ENCODE data around the gene UTS2B. TPM values are rescaled to one million over a fixed set of nuclear protein-coding genes. Genes with fewer than 3 reads are reported as not detected.
"Not testable (repeated sequence)": the region's sequence is repeated elsewhere in the genome, so short reads cannot be mapped to it uniquely, and the experiment has no call there.

Gene UTS2B
- total RNA-seq, 1 donor from 2014 or later, result 0.68 TPM

GRCh38 chr3:191275244-191275643 lies 55.1 kb downstream of the UTS2B start:
- DNase-seq, result not testable (repeated sequence)

DNA sequence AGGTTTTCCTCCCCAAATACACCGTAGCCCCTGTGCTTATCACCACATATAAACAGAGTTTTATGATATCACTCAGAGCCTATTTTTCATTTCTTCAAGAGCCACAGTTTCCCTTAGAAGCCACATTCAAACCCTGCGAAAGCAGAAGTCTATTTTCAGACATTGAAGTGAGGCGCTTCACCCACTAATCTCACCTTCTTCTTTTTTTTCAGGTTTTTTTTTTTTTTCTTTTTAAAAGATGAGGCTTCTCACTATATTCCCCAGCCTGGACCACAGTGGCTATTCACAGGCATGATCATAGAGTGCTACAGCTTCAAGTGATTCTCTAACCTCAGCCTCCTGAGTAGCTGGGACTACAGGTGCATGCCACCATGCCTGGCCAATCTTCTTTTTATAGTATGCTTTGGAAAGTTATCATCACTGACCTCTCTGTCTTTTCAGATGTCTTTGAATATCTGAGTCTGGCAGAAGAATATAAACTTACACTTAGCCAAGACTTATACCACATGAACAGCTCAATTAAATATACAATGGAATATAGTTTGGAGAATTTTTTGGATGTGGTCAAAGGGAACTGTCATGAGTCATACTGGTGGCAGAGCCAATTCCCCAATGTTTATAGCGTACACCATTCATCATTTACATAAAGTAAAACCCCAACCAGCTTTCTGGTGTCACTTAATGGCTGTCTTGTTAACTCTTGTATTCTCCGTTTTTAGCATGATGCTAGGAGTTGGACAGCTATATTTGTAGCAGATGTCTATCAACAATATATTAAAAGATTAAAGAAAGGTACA lies 60.8 kb downstream of the UTS2B start:
- no peak for DNase-seq

DNA sequence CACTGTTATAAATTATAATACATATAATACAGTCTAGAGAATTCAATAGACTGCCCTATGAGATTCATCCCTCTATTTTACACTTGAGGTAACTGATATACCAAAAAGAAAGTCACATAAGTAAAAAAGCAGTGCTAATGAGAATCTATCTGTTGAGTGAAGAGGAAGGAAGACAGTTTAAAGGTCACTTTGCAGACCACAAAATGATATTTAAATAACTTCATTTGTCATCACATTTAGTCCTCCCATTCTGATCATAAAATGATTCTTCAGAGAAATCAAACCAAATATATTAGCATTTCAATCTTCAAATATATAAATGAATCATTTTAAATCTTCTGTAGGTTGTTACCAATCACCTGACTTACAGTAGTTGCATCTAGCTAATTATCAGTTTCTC lies 61.6 kb downstream of the UTS2B start:
- no peak for DNase-seq

DNA sequence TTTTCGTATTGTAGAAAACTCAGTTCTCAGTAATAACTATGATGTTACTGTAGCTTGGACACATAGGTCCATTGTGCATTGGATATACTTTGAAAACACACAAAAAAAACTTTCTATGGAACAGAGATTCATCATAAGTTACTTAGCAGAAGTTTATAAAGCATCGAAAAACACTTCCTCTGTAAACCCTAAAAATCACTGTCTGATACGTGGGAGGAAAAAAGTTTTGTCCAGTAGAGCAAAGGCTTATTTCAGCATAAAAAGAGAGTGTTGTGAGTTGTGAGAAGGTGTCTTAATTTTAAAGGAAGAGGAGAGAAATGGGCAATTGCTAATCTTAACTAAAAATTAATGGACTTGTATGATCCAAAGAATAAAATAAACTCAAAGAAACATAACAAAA lies 66.5 kb downstream of the UTS2B start:
- DNase-seq, result no peak

DNA sequence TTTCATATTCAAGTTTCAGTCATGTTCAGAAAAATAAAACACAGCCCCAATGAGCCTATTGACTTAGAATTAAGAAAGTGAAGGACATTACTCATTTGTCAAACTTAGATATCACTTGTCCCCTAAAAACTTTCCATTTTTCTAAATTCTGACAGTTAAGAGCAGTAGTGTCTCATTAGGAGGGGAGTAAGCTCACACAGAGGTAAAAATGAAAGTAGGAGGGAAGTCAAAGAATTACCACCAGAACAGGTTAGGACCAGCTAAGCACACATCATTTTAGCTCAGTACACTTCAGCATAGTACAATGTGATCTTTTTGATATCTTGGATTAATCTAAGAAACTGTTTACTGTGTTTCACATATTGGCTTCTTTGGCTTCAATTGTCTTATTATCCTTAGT lies 67.0 kb downstream of the UTS2B start:
- no peak for DNase-seq

GRCh38 chr3:191262650-191263049 lies 67.7 kb downstream of the UTS2B start:
- no peak for DNase-seq

- no peak for DNase-seq
These were observed 69.1 kb downstream of the UTS2B start for GRCh38 chr3:191261304-191261638.

- no peak for DNase-seq
These were observed 69.7 kb downstream of the UTS2B start for GRCh38 chr3:191260431-191261303.

- no peak for DNase-seq
These were observed 70.8 kb downstream of the UTS2B start for GRCh38 chr3:191259486-191259885.

DNA sequence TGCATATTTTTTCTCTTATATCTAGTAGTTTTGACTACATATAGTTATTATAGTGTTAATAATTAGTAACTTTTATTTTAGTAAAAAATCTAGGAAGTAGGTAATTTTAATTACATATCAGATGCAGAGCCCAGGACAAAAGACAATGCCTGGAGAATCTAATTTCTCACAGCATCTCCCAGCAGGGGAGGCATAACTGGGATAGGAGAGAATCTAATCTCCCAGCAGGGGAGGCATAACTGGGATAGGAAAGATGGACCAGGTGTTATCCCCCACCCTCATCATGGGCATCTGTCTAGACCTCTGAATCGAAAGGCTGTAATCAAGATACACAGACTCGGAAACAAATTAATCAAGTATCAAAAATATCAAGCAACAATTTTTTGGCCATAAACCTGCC lies 73.0 kb downstream of the UTS2B start:
- no peak for DNase-seq

GRCh38 chr3:191256405-191256804 lies 73.9 kb downstream of the UTS2B start:
- no peak for DNase-seq

- no peak for DNase-seq
These were observed 75.2 kb downstream of the UTS2B start for GRCh38 chr3:191255156-191255555.

DNA sequence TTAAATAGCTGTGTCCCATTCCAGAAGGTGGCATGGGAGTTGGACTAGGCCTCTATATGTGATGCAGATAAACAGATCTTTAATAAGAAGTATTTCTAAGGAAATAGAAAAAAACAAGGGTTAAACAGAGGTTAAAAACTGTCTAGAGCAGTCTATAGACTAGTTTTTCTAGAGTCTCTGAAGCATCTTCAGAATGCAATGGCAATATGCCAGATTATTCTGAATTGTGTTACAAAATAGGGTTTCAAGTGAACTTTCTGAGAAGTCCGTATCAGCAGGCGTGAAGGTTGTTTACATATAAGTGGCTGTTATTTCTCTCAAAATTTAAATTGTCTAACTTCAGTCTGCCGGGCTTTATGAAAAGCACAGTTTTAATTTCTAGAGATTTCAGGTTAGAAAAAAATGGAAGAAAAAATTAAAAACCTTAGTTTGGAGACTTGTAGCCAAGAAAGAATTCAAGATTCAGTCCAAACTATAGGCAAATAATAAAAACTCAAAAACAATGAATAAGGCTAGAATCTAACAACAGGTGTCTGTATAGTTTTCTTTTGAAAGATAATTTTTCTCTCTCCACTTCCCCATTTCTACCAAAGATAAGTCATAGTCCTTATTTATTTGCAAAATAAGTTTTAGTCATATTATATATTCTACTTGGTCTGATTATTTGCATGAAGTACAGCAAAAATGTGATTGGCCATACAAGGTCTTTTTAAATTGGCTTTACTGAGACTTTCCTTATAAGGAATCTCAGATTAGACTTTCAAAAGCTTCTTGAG lies 76.0 kb downstream of the UTS2B start:
- no peak for DNase-seq

- DNase-seq, result no peak
These were observed 77.1 kb downstream of the UTS2B start for GRCh38 chr3:191253089-191253799.

GRCh38 chr3:191246630-191247029 lies 83.7 kb downstream of the UTS2B start:
- no peak for DNase-seq

DNA sequence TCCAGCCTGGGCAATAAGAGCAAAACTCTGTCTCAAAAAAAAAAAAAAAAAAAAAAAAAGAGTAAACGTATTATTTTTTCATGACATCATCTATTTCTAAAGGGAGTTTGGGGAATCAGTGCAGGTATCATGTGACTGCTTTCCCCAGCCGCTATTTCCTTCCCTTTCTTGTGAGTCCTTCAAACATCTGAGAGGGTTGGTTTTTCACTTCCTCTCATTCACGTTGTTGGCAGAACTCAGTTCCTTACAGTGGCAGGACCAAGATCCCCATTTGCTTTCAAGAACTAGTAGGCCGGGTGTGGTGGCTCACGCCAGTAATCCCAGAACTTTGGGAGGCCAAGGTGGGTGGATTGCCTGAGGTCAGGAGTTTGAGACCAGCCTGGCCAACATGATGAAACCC lies 84.3 kb downstream of the UTS2B start:
- DNase-seq, result not testable (repeated sequence)

GRCh38 chr3:191244242-191244867 lies 86.0 kb downstream of the UTS2B start:
- peak; percentile 59 for DNase-seq

- DNase-seq, result peak; percentile 76
These were observed 89.8 kb downstream of the UTS2B start for GRCh38 chr3:191240486-191240885.

- DNase-seq, result peak; percentile 83
These were observed 90.8 kb downstream of the UTS2B start for GRCh38 chr3:191239407-191240031.

GRCh38 chr3:191238321-191238817 lies 92.0 kb downstream of the UTS2B start:
- DNase-seq, result peak; percentile 69
